Liver (tissue), 9 donors: ENCODE results near the gene TOM1L2. TPM values are rescaled to one million over a fixed set of nuclear protein-coding genes. Genes with fewer than 3 reads are reported as not detected.

Experiments
- DNase-seq: peaks from one replicate; pipeline ENCODE4 v3.0.0-alpha.2; 2017; ENCODE audit warnings: low spot score
- H3K27ac ChIP-seq, 2 donors: one replicate each; pipeline ENCODE4 v1.7.0; 2013; ENCODE audit warnings: inconsistent platforms in 2 of 2, low read length in 2 of 2, control low read depth in 1 of 2, low read depth in 1 of 2, mild to moderate bottlenecking in 1 of 2
- H3K27me3 ChIP-seq, 4 donors: one replicate each; pipeline versions ENCODE4 v1.6.1 to v1.7.0; 2013; ENCODE audit warnings: low read length in 3 of 4, inconsistent platforms in 1 of 4, mild to moderate bottlenecking in 1 of 4, moderate library complexity in 1 of 4; ENCODE audit not compliant: control insufficient read depth in 4 of 4, insufficient read depth in 4 of 4
- H3K36me3 ChIP-seq, 4 donors: one replicate each; pipeline versions ENCODE4 v1.6.1 to v1.7.0; 2013; ENCODE audit warnings: low read length in 3 of 4, mild to moderate bottlenecking in 3 of 4, low read depth in 1 of 4, moderate library complexity in 1 of 4; ENCODE audit not compliant: control insufficient read depth in 4 of 4, insufficient read depth in 3 of 4
- H3K4me1 ChIP-seq, 4 donors: one replicate each; pipeline versions ENCODE4 v1.6.1 to v1.7.0; 2013; ENCODE audit warnings: low read length in 3 of 4, mild to moderate bottlenecking in 3 of 4, moderate library complexity in 1 of 4; ENCODE audit not compliant: control insufficient read depth in 4 of 4, insufficient read depth in 4 of 4
- H3K4me3 ChIP-seq, 3 donors: one replicate each; pipeline versions ENCODE4 v1.6.1 to v1.7.0; 2013; ENCODE audit warnings: low read length in 3 of 3, control low read depth in 1 of 3, low read depth in 1 of 3, mild to moderate bottlenecking in 1 of 3
- H3K9ac ChIP-seq, 2 donors: one replicate each; pipeline ENCODE4 v1.7.0; 2013; ENCODE audit warnings: low read length in 2 of 2, mild to moderate bottlenecking in 2 of 2, moderate library complexity in 2 of 2, control low read depth in 1 of 2, low read depth in 1 of 2
- H3K9me3 ChIP-seq, 4 donors: one replicate each; pipeline versions ENCODE4 v1.6.1 to v1.7.0; 2013; ENCODE audit warnings: low read length in 3 of 4; ENCODE audit not compliant: control insufficient read depth in 4 of 4
- EGR1 ChIP-seq, 2 donors: IDR thresholded peaks; 2 replicates each; pipeline ENCODE4 v1.6.1; 2016 to 2018; ENCODE audit warnings: antibody characterized with exemption in 2 of 2, low read depth in 2 of 2
- FOXA1 ChIP-seq: IDR thresholded peaks from 2 replicates; pipeline ENCODE4 v1.6.1; 2016; ENCODE audit warnings: antibody characterized with exemption
- FOXA2 ChIP-seq: IDR thresholded peaks from 2 replicates; pipeline ENCODE4 v1.6.1; 2016; ENCODE audit warnings: antibody characterized with exemption
- GABPA ChIP-seq, 2 donors: IDR thresholded peaks in 1 of 2; conservative IDR thresholded peaks in 1 of 2; 2 replicates each; pipeline ENCODE4 v1.6.1; 2016; ENCODE audit warnings: antibody characterized with exemption in 2 of 2, mild to moderate bottlenecking in 1 of 2, moderate library complexity in 1 of 2
- HNF4A ChIP-seq, 2 donors: conservative IDR thresholded peaks; 2 replicates each; pipeline ENCODE4 v1.6.1; 2016; ENCODE audit warnings: antibody characterized with exemption in 2 of 2, mild to moderate bottlenecking in 2 of 2
- HNF4G ChIP-seq: IDR thresholded peaks from 2 replicates; pipeline ENCODE4 v1.6.1; 2016; ENCODE audit warnings: antibody characterized with exemption
- JUND ChIP-seq, 2 donors: IDR thresholded peaks; 2 replicates each; pipeline ENCODE4 v1.6.1; 2016; ENCODE audit warnings: antibody characterized with exemption in 2 of 2
- NR2F2 ChIP-seq: IDR thresholded peaks from 2 replicates; pipeline ENCODE4 v1.6.1; 2016; ENCODE audit warnings: antibody characterized with exemption
- SP1 ChIP-seq: IDR thresholded peaks from 2 replicates; pipeline ENCODE4 v1.6.1; 2018; ENCODE audit warnings: antibody characterized with exemption, mild to moderate bottlenecking
- TAF1 ChIP-seq: conservative IDR thresholded peaks from 2 replicates; pipeline ENCODE4 v1.6.1; 2016; ENCODE audit warnings: antibody characterized with exemption, mild to moderate bottlenecking
- YY1 ChIP-seq: IDR thresholded peaks from 2 replicates; pipeline ENCODE4 v1.6.1; 2016; ENCODE audit warnings: antibody characterized with exemption, mild to moderate bottlenecking
- WGBS: extraction: QIAGEN DNeasy Blood & Tissue Kit; methylation state at CpG from one replicate; pipeline ENCODE4 v1.1.7; 2013; 5-methylcytosine and 5-hydroxymethylcytosine counted together
- polyA plus RNA-seq, 2 donors: library from polyadenylated mRNA; stranded (reverse) in 1 of 2; unstranded in 1 of 2; fragments of 200-250 nt in 1 of 2; fragments of >200 nt in 1 of 2; fragmentation: Nextera tagmentation in 1 of 2; extraction: Ambion mirVana in 1 of 2; gene quantifications; one replicate each; pipeline versions ENCODE4 v1.2.1 to v1.2.3, GENCODE V29; 2013 to 2015
- total RNA-seq, 2 donors: library from RNA; depleted of rRNA; stranded (reverse); fragments of >200 nt; gene quantifications; one replicate each; pipeline ENCODE4 v1.2.3, GENCODE V29; 2014
- TF ChIP-seq, protein P1 (sequence below): fragments of 150-350 bp; IDR thresholded peaks from 2 replicates; pipeline ENCODE4 v1.5.1; 2017; ENCODE audit warnings: improper control_type of control experiment, low read depth, low read length; ENCODE audit not compliant: missing input control
- TF ChIP-seq, protein P2 (sequence below): IDR thresholded peaks from 2 replicates; pipeline ENCODE4 v1.6.1; 2016; ENCODE audit warnings: antibody characterized with exemption
- TF ChIP-seq, protein P3 (sequence below): IDR thresholded peaks from 2 replicates; pipeline ENCODE4 v1.6.1; 2016; ENCODE audit warnings: antibody characterized with exemption
- TF ChIP-seq, protein P4 (sequence below): IDR thresholded peaks from 2 replicates; pipeline ENCODE4 v1.6.1; 2016; ENCODE audit warnings: antibody characterized with exemption, mild to moderate bottlenecking
- donor health status: healthy.
- donor health status: healthy.
- donor health status: healthy.
- donor health status: healthy.
- donor health status: healthy.

TOM1L2 gene
- total and polyA plus RNA-seq, 4 donors: 5.0 to 24.0 (median 9.3) TPM

DNA sequence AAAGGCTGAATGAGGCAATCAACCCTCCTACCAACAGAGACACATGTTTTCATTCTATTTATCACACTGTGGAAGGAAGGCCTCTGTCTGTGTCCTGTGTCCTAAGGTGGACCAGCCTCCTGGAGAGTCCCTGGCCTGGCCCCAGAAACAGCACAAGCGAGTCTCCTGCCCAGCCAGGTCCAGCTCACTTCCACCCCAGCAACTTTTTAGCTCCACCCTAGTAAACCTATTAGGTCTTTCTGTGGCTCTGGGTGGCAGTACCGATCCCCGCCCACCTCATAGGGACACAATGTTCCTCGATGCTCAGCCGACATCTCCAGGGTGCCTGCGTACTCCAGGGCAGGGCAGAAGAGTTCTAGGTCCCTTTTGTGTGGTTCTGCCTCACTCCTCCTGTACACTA is 11.2 kb upstream of the TOM1L2 start:
- no peaks in the 10 kb centered on the region for H3K36me3 ChIP-seq
- H3K27me3 ChIP-seq: no peaks in the 10 kb centered on the region
- H3K27ac ChIP-seq: no peak overlapping the region
- no peak for DNase-seq
- H3K4me1 ChIP-seq: peaks cover 0 to 4% (median 0%) of the 10 kb centered on the region in 4 donors
- H3K4me3 ChIP-seq: no peak overlapping the region
- TF ChIP-seq SP1: no peak
- TF ChIP-seq, protein P1, sequence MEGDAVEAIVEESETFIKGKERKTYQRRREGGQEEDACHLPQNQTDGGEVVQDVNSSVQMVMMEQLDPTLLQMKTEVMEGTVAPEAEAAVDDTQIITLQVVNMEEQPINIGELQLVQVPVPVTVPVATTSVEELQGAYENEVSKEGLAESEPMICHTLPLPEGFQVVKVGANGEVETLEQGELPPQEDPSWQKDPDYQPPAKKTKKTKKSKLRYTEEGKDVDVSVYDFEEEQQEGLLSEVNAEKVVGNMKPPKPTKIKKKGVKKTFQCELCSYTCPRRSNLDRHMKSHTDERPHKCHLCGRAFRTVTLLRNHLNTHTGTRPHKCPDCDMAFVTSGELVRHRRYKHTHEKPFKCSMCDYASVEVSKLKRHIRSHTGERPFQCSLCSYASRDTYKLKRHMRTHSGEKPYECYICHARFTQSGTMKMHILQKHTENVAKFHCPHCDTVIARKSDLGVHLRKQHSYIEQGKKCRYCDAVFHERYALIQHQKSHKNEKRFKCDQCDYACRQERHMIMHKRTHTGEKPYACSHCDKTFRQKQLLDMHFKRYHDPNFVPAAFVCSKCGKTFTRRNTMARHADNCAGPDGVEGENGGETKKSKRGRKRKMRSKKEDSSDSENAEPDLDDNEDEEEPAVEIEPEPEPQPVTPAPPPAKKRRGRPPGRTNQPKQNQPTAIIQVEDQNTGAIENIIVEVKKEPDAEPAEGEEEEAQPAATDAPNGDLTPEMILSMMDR: no peak
- no peak for TF ChIP-seq FOXA1
- no peak for TF ChIP-seq JUND (IDR thresholded peaks at IDR 0.05)
- no peak for TF ChIP-seq TAF1
- TF ChIP-seq, protein P2, sequence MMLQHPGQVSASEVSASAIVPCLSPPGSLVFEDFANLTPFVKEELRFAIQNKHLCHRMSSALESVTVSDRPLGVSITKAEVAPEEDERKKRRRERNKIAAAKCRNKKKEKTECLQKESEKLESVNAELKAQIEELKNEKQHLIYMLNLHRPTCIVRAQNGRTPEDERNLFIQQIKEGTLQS: no peak
- TF ChIP-seq FOXA2: no peak
- TF ChIP-seq, protein P3, sequence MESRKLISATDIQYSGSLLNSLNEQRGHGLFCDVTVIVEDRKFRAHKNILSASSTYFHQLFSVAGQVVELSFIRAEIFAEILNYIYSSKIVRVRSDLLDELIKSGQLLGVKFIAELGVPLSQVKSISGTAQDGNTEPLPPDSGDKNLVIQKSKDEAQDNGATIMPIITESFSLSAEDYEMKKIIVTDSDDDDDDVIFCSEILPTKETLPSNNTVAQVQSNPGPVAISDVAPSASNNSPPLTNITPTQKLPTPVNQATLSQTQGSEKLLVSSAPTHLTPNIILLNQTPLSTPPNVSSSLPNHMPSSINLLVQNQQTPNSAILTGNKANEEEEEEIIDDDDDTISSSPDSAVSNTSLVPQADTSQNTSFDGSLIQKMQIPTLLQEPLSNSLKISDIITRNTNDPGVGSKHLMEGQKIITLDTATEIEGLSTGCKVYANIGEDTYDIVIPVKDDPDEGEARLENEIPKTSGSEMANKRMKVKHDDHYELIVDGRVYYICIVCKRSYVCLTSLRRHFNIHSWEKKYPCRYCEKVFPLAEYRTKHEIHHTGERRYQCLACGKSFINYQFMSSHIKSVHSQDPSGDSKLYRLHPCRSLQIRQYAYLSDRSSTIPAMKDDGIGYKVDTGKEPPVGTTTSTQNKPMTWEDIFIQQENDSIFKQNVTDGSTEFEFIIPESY: no peak
- TF ChIP-seq NR2F2: no peak
- no peak for TF ChIP-seq EGR1 (IDR thresholded peaks at IDR 0.05; ENCODE audit: low read depth in 2 of 2)
- TF ChIP-seq HNF4G: no peak
- TF ChIP-seq GABPA (IDR thresholded peaks at IDR 0.05 in 1 of 2, conservative IDR thresholded peaks at IDR 0.05 in 1 of 2): no peak
- TF ChIP-seq HNF4A (conservative IDR thresholded peaks at IDR 0.05): no peak
- no peak for TF ChIP-seq YY1
- no peak overlapping the region for H3K9ac ChIP-seq
- WGBS: 75% methylated on average over 6 of the region's 6 CpGs
- H3K9me3 ChIP-seq: no peaks in the 10 kb centered on the region

DNA sequence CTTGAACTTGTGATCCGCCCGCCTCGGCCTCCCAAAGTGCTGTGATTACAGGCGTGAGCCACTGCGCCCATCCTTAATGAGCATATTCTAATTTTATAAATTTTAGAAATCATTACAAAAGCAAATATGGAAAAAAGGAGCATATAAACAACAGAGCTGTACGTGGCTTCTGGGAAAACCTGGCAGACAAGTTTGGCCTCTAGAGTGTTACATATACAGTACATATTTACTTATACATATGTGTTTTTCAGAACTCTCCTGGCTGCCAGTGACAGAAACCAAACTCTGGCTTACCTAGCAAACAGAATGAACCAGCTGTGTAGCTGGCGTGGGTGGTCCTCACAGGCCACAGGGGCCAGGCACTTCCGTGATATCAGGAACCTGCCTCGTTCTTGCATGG is 10.6 kb upstream of the TOM1L2 start:
- Histone ChIP-seq H3K36me3 (no peaks in the 10 kb centered on the region), H3K27me3 (no peaks in the 10 kb centered on the region), H3K4me3 (no peak overlapping the region), H3K9me3 (no peaks in the 10 kb centered on the region), H3K4me1 (peaks cover 0 to 4% (median 0%) of the 10 kb centered on the region in 4 donors), H3K9ac (no peak overlapping the region), H3K27ac (no peak overlapping the region)
- WGBS: 94% methylated on average over 9 of the region's 9 CpGs
- no peak for DNase-seq
- TF ChIP-seq, protein P3: no peak
- TF ChIP-seq, protein P4, sequence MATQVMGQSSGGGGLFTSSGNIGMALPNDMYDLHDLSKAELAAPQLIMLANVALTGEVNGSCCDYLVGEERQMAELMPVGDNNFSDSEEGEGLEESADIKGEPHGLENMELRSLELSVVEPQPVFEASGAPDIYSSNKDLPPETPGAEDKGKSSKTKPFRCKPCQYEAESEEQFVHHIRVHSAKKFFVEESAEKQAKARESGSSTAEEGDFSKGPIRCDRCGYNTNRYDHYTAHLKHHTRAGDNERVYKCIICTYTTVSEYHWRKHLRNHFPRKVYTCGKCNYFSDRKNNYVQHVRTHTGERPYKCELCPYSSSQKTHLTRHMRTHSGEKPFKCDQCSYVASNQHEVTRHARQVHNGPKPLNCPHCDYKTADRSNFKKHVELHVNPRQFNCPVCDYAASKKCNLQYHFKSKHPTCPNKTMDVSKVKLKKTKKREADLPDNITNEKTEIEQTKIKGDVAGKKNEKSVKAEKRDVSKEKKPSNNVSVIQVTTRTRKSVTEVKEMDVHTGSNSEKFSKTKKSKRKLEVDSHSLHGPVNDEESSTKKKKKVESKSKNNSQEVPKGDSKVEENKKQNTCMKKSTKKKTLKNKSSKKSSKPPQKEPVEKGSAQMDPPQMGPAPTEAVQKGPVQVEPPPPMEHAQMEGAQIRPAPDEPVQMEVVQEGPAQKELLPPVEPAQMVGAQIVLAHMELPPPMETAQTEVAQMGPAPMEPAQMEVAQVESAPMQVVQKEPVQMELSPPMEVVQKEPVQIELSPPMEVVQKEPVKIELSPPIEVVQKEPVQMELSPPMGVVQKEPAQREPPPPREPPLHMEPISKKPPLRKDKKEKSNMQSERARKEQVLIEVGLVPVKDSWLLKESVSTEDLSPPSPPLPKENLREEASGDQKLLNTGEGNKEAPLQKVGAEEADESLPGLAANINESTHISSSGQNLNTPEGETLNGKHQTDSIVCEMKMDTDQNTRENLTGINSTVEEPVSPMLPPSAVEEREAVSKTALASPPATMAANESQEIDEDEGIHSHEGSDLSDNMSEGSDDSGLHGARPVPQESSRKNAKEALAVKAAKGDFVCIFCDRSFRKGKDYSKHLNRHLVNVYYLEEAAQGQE: no peak
